ENCODE results near the gene FKBP1A. TPM values are rescaled to one million over a fixed set of nuclear protein-coding genes. Genes with fewer than 3 reads are reported as not detected.

FKBP1A gene
- total and polyA plus RNA-seq, 9 of the 15 experiments (the other 6 are each of a cell fraction or from before 2014, with no cell fraction given): 48.8 to 502 (median 89.6) TPM

- TF ChIP-seq ZBTB34 (CRISPR knock-in tag; IDR thresholded peaks at IDR 0.05): no peak
- TF ChIP-seq PATZ1 (CRISPR knock-in tag; IDR thresholded peaks at IDR 0.05; ENCODE audit: borderline replicate concordance): no peak
- peak; percentile 70; the same call in 1 of the 2 replicates for TF ChIP-seq CREB3L1 (IDR thresholded peaks at IDR 0.05; ENCODE audit: borderline replicate concordance, low read depth)
- TF ChIP-seq ZNF778 (CRISPR knock-in tag; IDR thresholded peaks at IDR 0.05): no peak
- no peak for TF ChIP-seq PCBP1 (IDR thresholded peaks at IDR 0.05; ENCODE audit: low read depth, low read length, poor library complexity, severe bottlenecking)
- TF ChIP-seq PHF21A (IDR thresholded peaks at IDR 0.05; ENCODE audit: borderline replicate concordance, low read depth): no peak
- TF ChIP-seq SP1 (CRISPR knock-in tag; IDR thresholded peaks at IDR 0.05): peak; percentile 50
- no peak for TF ChIP-seq ZBTB1 (CRISPR knock-in tag; IDR thresholded peaks at IDR 0.05; ENCODE audit: borderline replicate concordance, low read depth)
- no peak; the same call in 1 of the 2 replicates for TF ChIP-seq ZNF263 (CRISPR knock-in tag; IDR thresholded peaks at IDR 0.05; ENCODE audit: borderline replicate concordance)
- TF ChIP-seq PREB (CRISPR knock-in tag; IDR thresholded peaks at IDR 0.05): no peak
- no peak for TF ChIP-seq ZBTB49 (CRISPR knock-in tag; IDR thresholded peaks at IDR 0.05; ENCODE audit: borderline replicate concordance)
- TF ChIP-seq RAD51 (IDR thresholded peaks at IDR 0.05; ENCODE audit: borderline replicate concordance, low read depth): no peak
- no peak for TF ChIP-seq ZNF655 (CRISPR knock-in tag; IDR thresholded peaks at IDR 0.05)
- no peak for TF ChIP-seq ZNF274 (IDR thresholded peaks at IDR 0.05; ENCODE audit: borderline replicate concordance, low read depth, low read length)
Observed at GRCh38 chr20:1325173-1326030, 67.5 kb downstream of the FKBP1A start (continued).

Data from K562 (cell line).